NCI-H1436 (cell line): ENCODE data around the gene QRICH2.
"Not testable (repeated sequence)": the region's sequence is repeated elsewhere in the genome, so short reads cannot be mapped to it uniquely, and the experiment has no call there.

Experiments
- DNase-seq: peaks from one replicate; lab custom pipeline; 2025; lab: John Stamatoyannopoulos, UW

Gene QRICH2

GRCh38 chr17:76331083-76331482 is 23.0 kb upstream of the QRICH2 start:
- DNase-seq, result no peak

- no peak for DNase-seq
Observed at GRCh38 chr17:76329664-76330063, 21.6 kb upstream of the QRICH2 start.

GRCh38 chr17:76327696-76328095 is 19.6 kb upstream of the QRICH2 start:
- DNase-seq, result no peak

- DNase-seq, result no peak
Observed at GRCh38 chr17:76326306-76326705, 18.2 kb upstream of the QRICH2 start.

- DNase-seq, result no peak
Observed at GRCh38 chr17:76318586-76318985, 10.5 kb upstream of the QRICH2 start.

- no peak for DNase-seq
Observed at GRCh38 chr17:76317535-76317934, 9.5 kb upstream of the QRICH2 start.

GRCh38 chr17:76314392-76315227 is 6.5 kb upstream of the QRICH2 start:
- DNase-seq, result no peak

- DNase-seq, result no peak
Observed at GRCh38 chr17:76312735-76313134, 4.7 kb upstream of the QRICH2 start.

- DNase-seq, result no peak
Observed at GRCh38 chr17:76309461-76309860, 1.4 kb upstream of the QRICH2 start.

GRCh38 chr17:76307299-76307965 is 644 bp downstream of the QRICH2 start:
- DNase-seq, result no peak

GRCh38 chr17:76305135-76305454 is 3.0 kb downstream of the QRICH2 start:
- DNase-seq, result not testable (repeated sequence)

GRCh38 chr17:76304226-76305134 is 3.6 kb downstream of the QRICH2 start:
- no peak for DNase-seq

GRCh38 chr17:76297436-76297835 is 10.6 kb downstream of the QRICH2 start:
- DNase-seq, result no peak

GRCh38 chr17:76296889-76297288 is 11.2 kb downstream of the QRICH2 start:
- DNase-seq, result no peak

- no peak for DNase-seq
Observed at GRCh38 chr17:76296186-76296585, 11.9 kb downstream of the QRICH2 start.

- no peak for DNase-seq
Observed at GRCh38 chr17:76293106-76293505, 15.0 kb downstream of the QRICH2 start.

GRCh38 chr17:76292567-76292966 is 15.5 kb downstream of the QRICH2 start:
- DNase-seq, result no peak

GRCh38 chr17:76281573-76282371 is 26.3 kb downstream of the QRICH2 start:
- no peak for DNase-seq

GRCh38 chr17:76280650-76281049 is 27.4 kb downstream of the QRICH2 start:
- no peak for DNase-seq

GRCh38 chr17:76279742-76280287 is 28.3 kb downstream of the QRICH2 start:
- no peak for DNase-seq

- peak; percentile 73 for DNase-seq
Observed at GRCh38 chr17:76278952-76279741, 28.9 kb downstream of the QRICH2 start.
